Measurements from ENCODE around the gene ZNF367. TPM values are rescaled to one million over a fixed set of nuclear protein-coding genes. Genes with fewer than 3 reads are reported as not detected.

Gene ZNF367
- total RNA-seq, 1 experiment from 2014 or later: 10.1 TPM

GRCh38 chr9:96429732-96430131, 11.6 kb upstream of the ZNF367 start:
- Histone ChIP-seq H3K18ac (ENCODE audit: insufficient read length, low read depth, low read length) (no peak overlapping the region), H3K23me2 (ENCODE audit: insufficient read length, low read depth, low read length, poor library complexity, severe bottlenecking) (no peaks in the 10 kb centered on the region), H3K4me2 (ENCODE audit: insufficient read depth, insufficient read length, low read length) (no peak overlapping the region), H3K14ac (ENCODE audit: insufficient read depth, low read length) (no peak overlapping the region), H4K5ac (ENCODE audit: insufficient read length, low read depth, low read length) (no peak overlapping the region), H3K79me2 (ENCODE audit: insufficient read depth, low read length) (no peaks in the 10 kb centered on the region), H2BK20ac (ENCODE audit: low read depth, low read length, poor library complexity, severe bottlenecking) (no peak overlapping the region), H3K56ac (ENCODE audit: insufficient read length, low read depth, low read length) (no peak overlapping the region), H2BK12ac (ENCODE audit: insufficient read length, low read depth, low read length) (no peak overlapping the region), H3T11ph (ENCODE audit: low read length) (no peak overlapping the region), H3K27ac (ENCODE audit: insufficient read length, low read depth, low read length) (no peak overlapping the region), H4K91ac (ENCODE audit: insufficient read length, low read depth, low read length) (no peak overlapping the region), H2AK5ac (ENCODE audit: insufficient read length, low read length) (no peak overlapping the region), H2BK120ac (ENCODE audit: low read depth, low read length, poor library complexity, severe bottlenecking) (no peak overlapping the region), H3K23ac (ENCODE audit: insufficient read length, low read depth, low read length) (no peak overlapping the region), H2BK5ac (ENCODE audit: insufficient read length, low read length) (no peak overlapping the region), H2BK15ac (ENCODE audit: low read depth, low read length) (no peak overlapping the region), H3K27me3 (ENCODE audit: insufficient read depth, low read length) (no peaks in the 10 kb centered on the region), H3K79me1 (ENCODE audit: insufficient read depth, low read depth, low read length, poor library complexity, severe bottlenecking) (no peaks in the 10 kb centered on the region), H3K4ac (ENCODE audit: low read depth, low read length) (no peak overlapping the region), H3K4me1 (ENCODE audit: insufficient read depth, low read length) (no peaks in the 10 kb centered on the region), H4K20me1 (ENCODE audit: control insufficient read depth, insufficient read depth, insufficient read length) (no peaks in the 10 kb centered on the region), H3K9me3 (ENCODE audit: control insufficient read depth, low read depth, low read length) (no peaks in the 10 kb centered on the region), H2AFZ (ENCODE audit: low read length) (no peak overlapping the region), H3K9ac (ENCODE audit: extremely low read depth, insufficient read length, low read length) (no peak overlapping the region), H4K8ac (replicated peaks; ENCODE audit: insufficient read length, low read depth, low read length) (no peak overlapping the region)
- TF ChIP-seq CTCF (conservative IDR thresholded peaks at IDR 0.05): no peak
- H3K27me3 Mint-ChIP-seq (ENCODE audit: low read depth): no peaks in the 10 kb centered on the region; the same call in 1 of the 2 replicates
- no peaks in the 10 kb centered on the region for H3K36me3 Mint-ChIP-seq (ENCODE audit: insufficient read depth in 1 of 3, low read depth in 3 of 3)
- no peak overlapping the region for H3K4me3 Mint-ChIP-seq
- no peaks in the 10 kb centered on the region for H3K4me1 Mint-ChIP-seq
- DNase-seq: no peak
- no peak overlapping the region for H3K27ac Mint-ChIP-seq
- H3K9me3 Mint-ChIP-seq: no peaks in the 10 kb centered on the region

Measured in H9 (cell line).